GM23338 (cell line): ENCODE results near the gene RPL7L1. TPM values are rescaled to one million over a fixed set of nuclear protein-coding genes. Genes with fewer than 3 reads are reported as not detected.

Source experiments
- ATAC-seq: fragments of 200-7000 bp; cut with Tn5 transposase; 3 replicates; pipeline ENCODE4 v1.9.1; 2020
- DNase-seq: peaks from one replicate; pipeline ENCODE4 v3.0.0-alpha.2; 2015; ENCODE audit warnings: low spot score
- H2AFZ ChIP-seq: fragments of 200-600 bp; sonication (generic); 2 replicates; pipeline ENCODE4 v1.8.0; 2016; ENCODE audit warnings: antibody characterized with exemption, mild to moderate bottlenecking, moderate library complexity
- H3F3A ChIP-seq: fragments of 200-600 bp; sonication (generic); replicated peaks from 2 replicates; pipeline ENCODE4 v1.8.0; 2017; ENCODE audit warnings: antibody characterized with exemption, mixed run types, low read depth
- H3K27ac ChIP-seq: fragments of 200-600 bp; sonication (generic); 2 replicates; pipeline ENCODE4 v1.6.1; 2016; ENCODE audit warnings: low read depth
- H3K27me3 ChIP-seq: fragments of 200-600 bp; sonication (generic); 2 replicates; pipeline ENCODE4 v1.8.0; 2016; ENCODE audit warnings: mild to moderate bottlenecking, mixed run types, moderate library complexity; ENCODE audit not compliant: insufficient read depth
- H3K36me3 ChIP-seq: fragments of 200-600 bp; sonication (generic); 2 replicates; pipeline ENCODE4 v1.8.0; 2016; ENCODE audit warnings: mild to moderate bottlenecking; ENCODE audit not compliant: insufficient read depth
- H3K4me1 ChIP-seq: fragments of 200-600 bp; sonication (generic); 2 replicates; pipeline ENCODE4 v1.8.0; 2016; ENCODE audit warnings: mild to moderate bottlenecking, moderate library complexity; ENCODE audit not compliant: insufficient read depth
- H3K4me2 ChIP-seq: fragments of 200-600 bp; sonication (generic); 2 replicates; pipeline ENCODE4 v1.7.1; 2017; ENCODE audit warnings: mixed run types
- H3K4me3 ChIP-seq: fragments of 200-600 bp; sonication (generic); 2 replicates; pipeline ENCODE4 v1.6.1; 2016; ENCODE audit warnings: mixed run types
- H3K79me2 ChIP-seq: fragments of 200-600 bp; sonication (generic); replicated peaks from 2 replicates; pipeline ENCODE4 v1.8.0; 2017; ENCODE audit warnings: mild to moderate bottlenecking; ENCODE audit not compliant: insufficient read depth
- H3K9me2 ChIP-seq: fragments of 200-600 bp; sonication (generic); 2 replicates; pipeline ENCODE4 v1.8.0; 2017; ENCODE audit not compliant: insufficient read depth
- H4K20me1 ChIP-seq: fragments of 200-600 bp; sonication (generic); replicated peaks from 2 replicates; pipeline ENCODE4 v1.8.0; 2017; ENCODE audit warnings: mild to moderate bottlenecking; ENCODE audit not compliant: insufficient read depth
- H3K27ac Mint-ChIP-seq: 2 replicates; pipeline ENCODE4 v1.8.0; 2020; ENCODE audit warnings: inconsistent platforms, mild to moderate bottlenecking, moderate library complexity, mixed read lengths
- H3K27me3 Mint-ChIP-seq: 3 replicates; pipeline ENCODE4 v1.8.0; 2022; ENCODE audit warnings: low read depth, mild to moderate bottlenecking, moderate library complexity, mixed read lengths, inconsistent platforms; ENCODE audit not compliant: insufficient read depth, poor library complexity
- H3K36me3 Mint-ChIP-seq: 3 replicates; pipeline ENCODE4 v1.8.0; 2021; ENCODE audit warnings: low read depth, mild to moderate bottlenecking, inconsistent platforms, moderate library complexity, mixed read lengths
- H3K4me1 Mint-ChIP-seq: 3 replicates; pipeline ENCODE4 v1.8.0; 2020; ENCODE audit warnings: mild to moderate bottlenecking, inconsistent platforms, mixed read lengths
- H3K4me3 Mint-ChIP-seq: 3 replicates; pipeline ENCODE4 v1.8.0; 2021; ENCODE audit warnings: moderate library complexity, mild to moderate bottlenecking, inconsistent platforms, mixed read lengths
- H3K9me3 Mint-ChIP-seq: 3 replicates; pipeline ENCODE4 v1.8.0; 2020; ENCODE audit warnings: moderate library complexity, mild to moderate bottlenecking, inconsistent platforms, mixed read lengths
- EZH2 ChIP-seq: fragments of 200-600 bp; sonication (generic); IDR thresholded peaks from one replicate; pipeline ENCODE4 v1.8.0; 2017; ENCODE audit warnings: antibody characterized with exemption, mild to moderate bottlenecking, low read depth; ENCODE audit not compliant: unreplicated experiment
- EZH2phosphoT487 ChIP-seq: fragments of 200-600 bp; sonication (generic); IDR thresholded peaks from one replicate; pipeline ENCODE4 v1.8.1; 2018; ENCODE audit warnings: antibody characterized with exemption; ENCODE audit not compliant: unreplicated experiment
- NANOG ChIP-seq: IDR thresholded peaks from 2 replicates; pipeline ENCODE4 v1.6.1; 2016; ENCODE audit warnings: antibody characterized with exemption, borderline replicate concordance
- POLR2AphosphoS5 ChIP-seq: IDR thresholded peaks from 2 replicates; pipeline ENCODE4 v1.6.1; 2016; ENCODE audit warnings: antibody characterized with exemption, low read depth
- REST ChIP-seq: IDR thresholded peaks from one replicate; pipeline ENCODE4 v1.6.1; 2018; ENCODE audit warnings: antibody characterized with exemption; ENCODE audit not compliant: unreplicated experiment
- STAT1 ChIP-seq: IDR thresholded peaks from one replicate; pipeline ENCODE4 v1.6.1; 2016; ENCODE audit warnings: antibody characterized with exemption; ENCODE audit not compliant: unreplicated experiment
- polyA plus RNA-seq: library from polyadenylated mRNA; unstranded; fragments of >200 nt; fragmentation: Nextera tagmentation; extraction: Ambion mirVana; gene quantifications from 2 replicates; pipeline ENCODE4 v1.2.1, GENCODE V29; 2016
- total RNA-seq: library from RNA; depleted of rRNA; stranded (reverse); fragments of >200 nt; shearing (Covaris generic); gene quantifications from 2 replicates; pipeline ENCODE4 v1.2.3, GENCODE V29; 2014
- TF ChIP-seq, protein P1 (sequence below): fragments of 250-450 bp; sonication (Bioruptor Pico); IDR thresholded peaks from 2 replicates; pipeline ENCODE4 v1.5.0; 2020; ENCODE audit warnings: mild to moderate bottlenecking, moderate library complexity
- TF ChIP-seq, protein P2 (sequence below): IDR thresholded peaks from 2 replicates; pipeline ENCODE4 v1.6.1; 2016; ENCODE audit warnings: antibody characterized with exemption

RPL7L1 gene
- total and polyA plus RNA-seq, 2 experiments from 2014 or later, result 86.9 to 124 TPM

DNA sequence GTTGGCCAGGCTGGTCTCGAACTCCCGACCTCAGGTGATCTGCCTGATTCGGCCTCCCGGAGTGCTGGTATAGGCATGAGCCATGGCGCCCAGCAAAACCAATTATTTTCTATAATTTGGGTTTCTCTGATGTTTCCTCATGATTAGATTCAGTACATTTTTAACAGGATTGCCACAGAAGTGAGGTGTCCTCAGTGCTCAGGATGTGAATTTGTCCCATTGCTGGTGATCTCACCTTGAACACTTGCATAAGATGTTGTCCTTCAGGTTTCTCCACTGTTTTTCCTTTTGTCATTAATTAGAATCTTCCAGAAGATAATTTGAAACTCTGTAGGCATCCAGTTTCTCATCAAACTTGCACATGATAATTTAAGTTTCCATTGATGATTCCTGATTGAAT lies 45.4 kb upstream of the RPL7L1 start:
- H3K36me3 Mint-ChIP-seq, result peaks cover 18% of the 10 kb centered on the region
- Histone ChIP-seq H4K20me1 (peaks cover 4% of the 10 kb centered on the region), H3K4me1 (no peaks in the 10 kb centered on the region), H3K27me3 (no peaks in the 10 kb centered on the region), H3K9me2 (no peaks in the 10 kb centered on the region), H3F3A (no peaks in the 10 kb centered on the region), H3K36me3 (no peaks in the 10 kb centered on the region; the same call in 1 of the 2 replicates), H3K27ac (no peak overlapping the region), H3K79me2 (no peaks in the 10 kb centered on the region), H3K4me2 (no peak overlapping the region), H2AFZ (no peak overlapping the region), H3K4me3 (no peak overlapping the region)
- no peaks in the 10 kb centered on the region for H3K9me3 Mint-ChIP-seq
- H3K27ac Mint-ChIP-seq, result no peak overlapping the region
- no peaks in the 10 kb centered on the region for H3K4me1 Mint-ChIP-seq
- TF ChIP-seq EZH2, result no peak
- H3K27me3 Mint-ChIP-seq, result no peaks in the 10 kb centered on the region
- ATAC-seq, result no peak
- no peak for DNase-seq
- no peak overlapping the region for H3K4me3 Mint-ChIP-seq

DNA sequence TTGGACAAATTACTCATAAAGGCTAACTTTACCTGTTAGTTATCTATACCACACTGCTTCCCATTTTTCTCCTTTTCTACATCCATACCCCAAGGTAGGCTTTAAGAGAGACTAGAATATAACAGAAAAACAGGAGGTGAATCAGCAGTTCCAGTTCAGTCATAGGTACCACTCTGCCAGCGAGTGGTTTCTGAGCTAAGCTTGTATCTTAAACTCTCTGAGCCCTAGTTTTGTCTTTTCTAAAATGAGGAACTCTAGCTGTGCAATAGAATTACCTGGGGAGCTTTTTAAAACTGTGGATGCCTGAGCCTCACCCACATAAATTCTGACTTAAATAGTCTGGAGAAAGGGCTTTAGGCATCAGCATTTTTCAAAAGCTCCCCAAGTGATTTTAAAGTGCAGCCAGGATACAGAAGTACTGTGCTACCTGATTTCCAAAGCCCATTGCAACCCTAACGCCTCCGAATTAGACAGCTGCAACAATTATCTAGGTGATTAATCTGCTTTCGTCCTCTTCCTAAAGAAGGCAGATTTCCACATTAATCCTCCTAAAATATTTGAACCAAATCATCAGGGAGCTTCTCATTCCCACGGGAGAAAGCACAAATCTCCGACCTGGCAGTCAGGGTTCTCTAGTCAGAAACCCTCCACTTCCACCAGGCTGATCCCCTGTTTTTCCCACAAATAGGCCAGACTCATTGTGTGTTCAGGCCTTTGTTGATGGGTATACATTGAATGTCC lies 37.4 kb upstream of the RPL7L1 start:
- TF ChIP-seq EZH2phosphoT487 (no peak), STAT1 (no peak), NANOG (no peak), POLR2AphosphoS5 (no peak), REST (no peak), EZH2 (no peak)
- TF ChIP-seq, protein P1, sequence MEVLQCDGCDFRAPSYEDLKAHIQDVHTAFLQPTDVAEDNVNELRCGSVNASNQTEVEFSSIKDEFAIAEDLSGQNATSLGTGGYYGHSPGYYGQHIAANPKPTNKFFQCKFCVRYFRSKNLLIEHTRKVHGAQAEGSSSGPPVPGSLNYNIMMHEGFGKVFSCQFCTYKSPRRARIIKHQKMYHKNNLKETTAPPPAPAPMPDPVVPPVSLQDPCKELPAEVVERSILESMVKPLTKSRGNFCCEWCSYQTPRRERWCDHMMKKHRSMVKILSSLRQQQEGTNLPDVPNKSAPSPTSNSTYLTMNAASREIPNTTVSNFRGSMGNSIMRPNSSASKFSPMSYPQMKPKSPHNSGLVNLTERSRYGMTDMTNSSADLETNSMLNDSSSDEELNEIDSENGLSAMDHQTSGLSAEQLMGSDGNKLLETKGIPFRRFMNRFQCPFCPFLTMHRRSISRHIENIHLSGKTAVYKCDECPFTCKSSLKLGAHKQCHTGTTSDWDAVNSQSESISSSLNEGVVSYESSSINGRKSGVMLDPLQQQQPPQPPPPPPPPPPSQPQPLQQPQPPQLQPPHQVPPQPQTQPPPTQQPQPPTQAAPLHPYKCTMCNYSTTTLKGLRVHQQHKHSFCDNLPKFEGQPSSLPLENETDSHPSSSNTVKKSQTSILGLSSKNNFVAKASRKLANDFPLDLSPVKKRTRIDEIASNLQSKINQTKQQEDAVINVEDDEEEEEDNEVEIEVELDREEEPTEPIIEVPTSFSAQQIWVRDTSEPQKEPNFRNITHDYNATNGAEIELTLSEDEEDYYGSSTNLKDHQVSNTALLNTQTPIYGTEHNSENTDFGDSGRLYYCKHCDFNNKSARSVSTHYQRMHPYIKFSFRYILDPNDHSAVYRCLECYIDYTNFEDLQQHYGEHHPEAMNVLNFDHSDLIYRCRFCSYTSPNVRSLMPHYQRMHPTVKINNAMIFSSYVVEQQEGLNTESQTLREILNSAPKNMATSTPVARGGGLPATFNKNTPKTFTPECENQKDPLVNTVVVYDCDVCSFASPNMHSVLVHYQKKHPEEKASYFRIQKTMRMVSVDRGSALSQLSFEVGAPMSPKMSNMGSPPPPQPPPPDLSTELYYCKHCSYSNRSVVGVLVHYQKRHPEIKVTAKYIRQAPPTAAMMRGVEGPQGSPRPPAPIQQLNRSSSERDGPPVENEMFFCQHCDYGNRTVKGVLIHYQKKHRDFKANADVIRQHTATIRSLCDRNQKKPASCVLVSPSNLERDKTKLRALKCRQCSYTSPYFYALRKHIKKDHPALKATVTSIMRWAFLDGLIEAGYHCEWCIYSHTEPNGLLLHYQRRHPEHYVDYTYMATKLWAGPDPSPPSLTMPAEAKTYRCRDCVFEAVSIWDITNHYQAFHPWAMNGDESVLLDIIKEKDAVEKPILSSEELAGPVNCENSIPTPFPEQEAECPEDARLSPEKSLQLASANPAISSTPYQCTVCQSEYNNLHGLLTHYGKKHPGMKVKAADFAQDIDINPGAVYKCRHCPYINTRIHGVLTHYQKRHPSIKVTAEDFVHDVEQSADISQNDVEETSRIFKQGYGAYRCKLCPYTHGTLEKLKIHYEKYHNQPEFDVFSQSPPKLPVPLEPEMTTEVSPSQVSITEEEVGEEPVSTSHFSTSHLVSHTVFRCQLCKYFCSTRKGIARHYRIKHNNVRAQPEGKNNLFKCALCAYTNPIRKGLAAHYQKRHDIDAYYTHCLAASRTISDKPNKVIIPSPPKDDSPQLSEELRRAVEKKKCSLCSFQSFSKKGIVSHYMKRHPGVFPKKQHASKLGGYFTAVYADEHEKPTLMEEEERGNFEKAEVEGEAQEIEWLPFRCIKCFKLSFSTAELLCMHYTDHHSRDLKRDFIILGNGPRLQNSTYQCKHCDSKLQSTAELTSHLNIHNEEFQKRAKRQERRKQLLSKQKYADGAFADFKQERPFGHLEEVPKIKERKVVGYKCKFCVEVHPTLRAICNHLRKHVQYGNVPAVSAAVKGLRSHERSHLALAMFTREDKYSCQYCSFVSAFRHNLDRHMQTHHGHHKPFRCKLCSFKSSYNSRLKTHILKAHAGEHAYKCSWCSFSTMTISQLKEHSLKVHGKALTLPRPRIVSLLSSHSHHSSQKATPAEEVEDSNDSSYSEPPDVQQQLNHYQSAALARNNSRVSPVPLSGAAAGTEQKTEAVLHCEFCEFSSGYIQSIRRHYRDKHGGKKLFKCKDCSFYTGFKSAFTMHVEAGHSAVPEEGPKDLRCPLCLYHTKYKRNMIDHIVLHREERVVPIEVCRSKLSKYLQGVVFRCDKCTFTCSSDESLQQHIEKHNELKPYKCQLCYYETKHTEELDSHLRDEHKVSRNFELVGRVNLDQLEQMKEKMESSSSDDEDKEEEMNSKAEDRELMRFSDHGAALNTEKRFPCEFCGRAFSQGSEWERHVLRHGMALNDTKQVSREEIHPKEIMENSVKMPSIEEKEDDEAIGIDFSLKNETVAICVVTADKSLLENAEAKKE (CRISPR knock-in tag), result no peak
- TF ChIP-seq, protein P2, sequence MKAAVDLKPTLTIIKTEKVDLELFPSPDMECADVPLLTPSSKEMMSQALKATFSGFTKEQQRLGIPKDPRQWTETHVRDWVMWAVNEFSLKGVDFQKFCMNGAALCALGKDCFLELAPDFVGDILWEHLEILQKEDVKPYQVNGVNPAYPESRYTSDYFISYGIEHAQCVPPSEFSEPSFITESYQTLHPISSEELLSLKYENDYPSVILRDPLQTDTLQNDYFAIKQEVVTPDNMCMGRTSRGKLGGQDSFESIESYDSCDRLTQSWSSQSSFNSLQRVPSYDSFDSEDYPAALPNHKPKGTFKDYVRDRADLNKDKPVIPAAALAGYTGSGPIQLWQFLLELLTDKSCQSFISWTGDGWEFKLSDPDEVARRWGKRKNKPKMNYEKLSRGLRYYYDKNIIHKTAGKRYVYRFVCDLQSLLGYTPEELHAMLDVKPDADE, result no peak

More for the DNA sequence above, 37.4 kb upstream of the RPL7L1 start:
- no peaks in the 10 kb centered on the region; the same call in 1 of the 2 replicates for H3K36me3 ChIP-seq
- no peak overlapping the region for H2AFZ ChIP-seq
- H3K4me1 Mint-ChIP-seq, result no peaks in the 10 kb centered on the region
- H3K27me3 Mint-ChIP-seq, result peaks cover 1% of the 10 kb centered on the region
- H3K27ac Mint-ChIP-seq, result no peak overlapping the region
- H3K4me2 ChIP-seq, result no peak overlapping the region
- H3K4me3 Mint-ChIP-seq, result no peak overlapping the region
- peaks cover 2% of the 10 kb centered on the region for H3F3A ChIP-seq
- H3K9me3 Mint-ChIP-seq, result no peaks in the 10 kb centered on the region
- H3K36me3 Mint-ChIP-seq, result peaks cover 13% of the 10 kb centered on the region; the same call in 2 of the 3 replicates
- H3K27me3 ChIP-seq, result no peaks in the 10 kb centered on the region
- no peaks in the 10 kb centered on the region for H3K9me2 ChIP-seq
- no peaks in the 10 kb centered on the region for H3K79me2 ChIP-seq
- no peak overlapping the region for H3K4me3 ChIP-seq
- H3K27ac ChIP-seq, result peak overlapping the region; percentile 62; the same call in 1 of the 2 replicates
- ATAC-seq (no peak), DNase-seq (no peak)
- 0 out of 2 replicates have a peak, but pooled peaks cover 4% of the 10 kb centered on the region for H4K20me1 ChIP-seq
- H3K4me1 ChIP-seq, result no peaks in the 10 kb centered on the region
